H1 (cell line): Measurements from ENCODE around the gene GNAI2. TPM values are rescaled to one million over a fixed set of nuclear protein-coding genes. Genes with fewer than 3 reads are reported as not detected.

Source experiments
- polyA plus RNA-seq, 7 experiments: library from polyadenylated mRNA; depleted of rRNA in 3 of 7; stranded (reverse) in 5 of 7; unstranded in 2 of 7; fragments of >200 nt in 5 of 7; fragments of 200-250 nt in 2 of 7; gene quantifications; 1 replicate in 5 of 7; 2 replicates in 1 of 7; 4 replicates in 1 of 7; pipeline versions ENCODE4 v1.2.1 to v1.2.3, GENCODE V29; 2011 to 2013; ENCODE audit warnings: missing spikeins in 2 of 7, mixed read lengths in 2 of 7
- total RNA-seq: library from RNA; stranded (reverse); fragmentation: NEBNext Ultra II Directional; extraction: Animal tissue kit (Norgen Biotek cat#: 25700); gene quantifications from 2 replicates; pipeline ENCODE4 v1.2.1, GENCODE V29; 2021
- TF ChIP-seq, protein P1 (sequence below), 3 experiments: IDR thresholded peaks; 1 replicate in 2 of 3; 2 replicates in 1 of 3; pipeline versions ENCODE4 v1.5.1 to v1.6.1; 2011; ENCODE audit warnings: low read length in 3 of 3, mild to moderate bottlenecking in 3 of 3, inconsistent platforms in 2 of 3, low read depth in 1 of 3, moderate library complexity in 1 of 3; ENCODE audit not compliant: insufficient read depth in 1 of 3; ENCODE audit errors: control extremely low read depth in 1 of 3

Gene GNAI2
- total and polyA plus RNA-seq, 2 of the 8 experiments (the other 6 are each of a cell fraction or from before 2014, with no cell fraction given): 168 to 539 TPM

DNA sequence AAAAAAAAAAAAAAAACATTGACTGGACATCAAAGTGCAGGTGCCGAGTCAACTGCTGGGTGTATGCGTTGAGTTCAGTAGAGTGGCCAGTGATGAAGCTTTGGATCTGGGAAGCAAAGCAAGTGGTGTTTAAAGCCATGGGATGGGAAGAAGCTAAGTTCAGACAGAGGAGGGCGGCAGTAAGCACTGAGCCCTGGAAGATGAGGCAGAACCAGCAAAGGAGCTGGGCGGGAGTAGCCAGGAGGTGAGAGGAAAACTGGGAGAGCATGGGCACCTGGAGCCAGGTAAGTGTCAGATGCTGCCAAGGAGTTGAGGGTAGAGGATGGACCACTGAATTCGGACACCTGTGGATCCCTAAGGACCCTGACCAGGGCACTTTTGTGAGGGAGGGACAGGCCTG lies 11.4 kb upstream of the GNAI2 start (continued):
- TF ChIP-seq, protein P1, sequence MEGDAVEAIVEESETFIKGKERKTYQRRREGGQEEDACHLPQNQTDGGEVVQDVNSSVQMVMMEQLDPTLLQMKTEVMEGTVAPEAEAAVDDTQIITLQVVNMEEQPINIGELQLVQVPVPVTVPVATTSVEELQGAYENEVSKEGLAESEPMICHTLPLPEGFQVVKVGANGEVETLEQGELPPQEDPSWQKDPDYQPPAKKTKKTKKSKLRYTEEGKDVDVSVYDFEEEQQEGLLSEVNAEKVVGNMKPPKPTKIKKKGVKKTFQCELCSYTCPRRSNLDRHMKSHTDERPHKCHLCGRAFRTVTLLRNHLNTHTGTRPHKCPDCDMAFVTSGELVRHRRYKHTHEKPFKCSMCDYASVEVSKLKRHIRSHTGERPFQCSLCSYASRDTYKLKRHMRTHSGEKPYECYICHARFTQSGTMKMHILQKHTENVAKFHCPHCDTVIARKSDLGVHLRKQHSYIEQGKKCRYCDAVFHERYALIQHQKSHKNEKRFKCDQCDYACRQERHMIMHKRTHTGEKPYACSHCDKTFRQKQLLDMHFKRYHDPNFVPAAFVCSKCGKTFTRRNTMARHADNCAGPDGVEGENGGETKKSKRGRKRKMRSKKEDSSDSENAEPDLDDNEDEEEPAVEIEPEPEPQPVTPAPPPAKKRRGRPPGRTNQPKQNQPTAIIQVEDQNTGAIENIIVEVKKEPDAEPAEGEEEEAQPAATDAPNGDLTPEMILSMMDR (IDR thresholded peaks at IDR 0.05; ENCODE audit: control extremely low read depth in 1 of 3, insufficient read depth in 1 of 3, low read depth in 1 of 3, low read length in 3 of 3): peak in 2 of 3 experiments; percentile 26 to 48; a peak in 2 of 4 replicates
